ENCODE results near the gene JMJD7.

GRCh38 chr15:41872166-41872747, 44.4 kb downstream of the JMJD7 start:
- TF ChIP-seq POLR2A (IDR thresholded peaks at IDR 0.05), result no peak
- no peak for TF ChIP-seq CTCF (IDR thresholded peaks at IDR 0.05)
